ENCODE measurements around the gene AP1S1. TPM values are rescaled to one million over a fixed set of nuclear protein-coding genes. Genes with fewer than 3 reads are reported as not detected.

AP1S1 gene
- total and polyA plus RNA-seq, 9 of the 15 experiments (the other 6 are each of a cell fraction or from before 2014, with no cell fraction given), result 4.4 to 149 (median 89.4) TPM

DNA sequence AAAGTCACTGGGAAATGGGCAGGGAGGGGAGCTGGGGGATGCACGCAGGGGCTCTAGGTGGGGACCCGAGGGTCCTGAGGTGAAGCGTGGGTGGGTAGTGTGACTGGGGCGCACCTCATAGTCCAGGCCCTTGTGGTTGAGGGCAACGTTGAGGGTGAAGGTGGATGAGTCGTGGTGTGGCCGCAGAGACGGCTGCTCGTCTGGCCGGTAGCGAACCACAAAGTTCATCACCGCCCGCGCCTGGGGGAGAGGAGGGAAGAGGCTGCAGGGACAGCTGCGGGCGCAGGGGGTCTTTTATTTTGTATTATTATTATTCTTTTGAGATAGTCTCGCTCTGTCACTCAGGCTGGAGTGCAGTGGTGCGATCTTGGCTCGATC is 52.4 kb downstream of the AP1S1 start:
- in situ Hi-C loops (cut with MboI), result no loop called here
- TF ChIP-seq RBM34 (IDR thresholded peaks at IDR 0.05; ENCODE audit: borderline replicate concordance, insufficient read depth, low read length), result no peak
- TF ChIP-seq CAMTA2 (CRISPR knock-in tag; conservative IDR thresholded peaks at IDR 0.05), result no peak
- TF ChIP-seq RUNX1 (IDR thresholded peaks at IDR 0.05; ENCODE audit: low read depth), result no peak
- TF ChIP-seq, protein P1, sequence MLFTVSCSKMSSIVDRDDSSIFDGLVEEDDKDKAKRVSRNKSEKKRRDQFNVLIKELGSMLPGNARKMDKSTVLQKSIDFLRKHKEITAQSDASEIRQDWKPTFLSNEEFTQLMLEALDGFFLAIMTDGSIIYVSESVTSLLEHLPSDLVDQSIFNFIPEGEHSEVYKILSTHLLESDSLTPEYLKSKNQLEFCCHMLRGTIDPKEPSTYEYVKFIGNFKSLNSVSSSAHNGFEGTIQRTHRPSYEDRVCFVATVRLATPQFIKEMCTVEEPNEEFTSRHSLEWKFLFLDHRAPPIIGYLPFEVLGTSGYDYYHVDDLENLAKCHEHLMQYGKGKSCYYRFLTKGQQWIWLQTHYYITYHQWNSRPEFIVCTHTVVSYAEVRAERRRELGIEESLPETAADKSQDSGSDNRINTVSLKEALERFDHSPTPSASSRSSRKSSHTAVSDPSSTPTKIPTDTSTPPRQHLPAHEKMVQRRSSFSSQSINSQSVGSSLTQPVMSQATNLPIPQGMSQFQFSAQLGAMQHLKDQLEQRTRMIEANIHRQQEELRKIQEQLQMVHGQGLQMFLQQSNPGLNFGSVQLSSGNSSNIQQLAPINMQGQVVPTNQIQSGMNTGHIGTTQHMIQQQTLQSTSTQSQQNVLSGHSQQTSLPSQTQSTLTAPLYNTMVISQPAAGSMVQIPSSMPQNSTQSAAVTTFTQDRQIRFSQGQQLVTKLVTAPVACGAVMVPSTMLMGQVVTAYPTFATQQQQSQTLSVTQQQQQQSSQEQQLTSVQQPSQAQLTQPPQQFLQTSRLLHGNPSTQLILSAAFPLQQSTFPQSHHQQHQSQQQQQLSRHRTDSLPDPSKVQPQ (CRISPR knock-in tag; IDR thresholded peaks at IDR 0.05; ENCODE audit: borderline replicate concordance), result no peak
- TF ChIP-seq MCM7 (IDR thresholded peaks at IDR 0.05), result no peak
- no peak for TF ChIP-seq ZBTB26 (CRISPR knock-in tag; IDR thresholded peaks at IDR 0.05)
- no peak for TF ChIP-seq FOSL1 (tag; conservative IDR thresholded peaks at IDR 0.05)
- TF ChIP-seq MBD1 (CRISPR knock-in tag; IDR thresholded peaks at IDR 0.05), result no peak
- no peak for TF ChIP-seq ZNF124 (CRISPR knock-in tag; IDR thresholded peaks at IDR 0.05)
- TF ChIP-seq ZNF146 (CRISPR knock-in tag; IDR thresholded peaks at IDR 0.05; ENCODE audit: unreplicated experiment), result no peak
- TF ChIP-seq PHB2 (IDR thresholded peaks at IDR 0.05; ENCODE audit: low read depth), result no peak
- TF ChIP-seq ZNF76 (CRISPR knock-in tag; IDR thresholded peaks at IDR 0.05; ENCODE audit: borderline replicate concordance), result no peak
- TF ChIP-seq, protein P2, sequence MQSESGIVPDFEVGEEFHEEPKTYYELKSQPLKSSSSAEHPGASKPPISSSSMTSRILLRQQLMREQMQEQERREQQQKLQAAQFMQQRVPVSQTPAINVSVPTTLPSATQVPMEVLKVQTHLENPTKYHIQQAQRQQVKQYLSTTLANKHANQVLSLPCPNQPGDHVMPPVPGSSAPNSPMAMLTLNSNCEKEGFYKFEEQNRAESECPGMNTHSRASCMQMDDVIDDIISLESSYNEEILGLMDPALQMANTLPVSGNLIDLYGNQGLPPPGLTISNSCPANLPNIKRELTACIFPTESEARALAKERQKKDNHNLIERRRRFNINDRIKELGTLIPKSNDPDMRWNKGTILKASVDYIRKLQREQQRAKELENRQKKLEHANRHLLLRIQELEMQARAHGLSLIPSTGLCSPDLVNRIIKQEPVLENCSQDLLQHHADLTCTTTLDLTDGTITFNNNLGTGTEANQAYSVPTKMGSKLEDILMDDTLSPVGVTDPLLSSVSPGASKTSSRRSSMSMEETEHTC (IDR thresholded peaks at IDR 0.05), result no peak
- no peak for TF ChIP-seq SRSF7 (optimal IDR thresholded peaks at IDR 0.05; ENCODE audit: low read depth, low read length)

More for the DNA sequence above, 52.4 kb downstream of the AP1S1 start:
- 76% methylated on average over 7 of the region's 19 CpGs for WGBS (ENCODE audit: insufficient coverage, low coverage, missing lambda C conversion rate)
- no peak overlapping the region for H3K4me2 ChIP-seq (ENCODE audit: insufficient read depth, low read length)
- H3K27ac ChIP-seq (ENCODE audit: extremely low read depth, low read depth, low read length), result no peak overlapping the region
- H4K20me1 ChIP-seq (replicated peaks; ENCODE audit: control insufficient read depth, insufficient read depth, low read length), result no peaks in the 10 kb centered on the region
- no peaks in the 10 kb centered on the region for H3K79me2 ChIP-seq (ENCODE audit: control insufficient read depth, insufficient read depth, low read length)
- peak overlapping the region in 1 of 2 experiments; percentile 17; a peak in 1 of 4 replicates for H3K9ac ChIP-seq (ENCODE audit: insufficient read depth in 1 of 2, low read depth in 2 of 2, low read length in 2 of 2)
- DNase-seq (ENCODE audit: extremely low read depth in 1 of 4, low spot score in 3 of 4), result no peak
- H3K9me1 ChIP-seq (ENCODE audit: control insufficient read depth, insufficient read depth, low read length), result no peaks in the 10 kb centered on the region
- H3K4me3 ChIP-seq, result no peak overlapping the region
- no peak for FAIRE-seq
- intact Hi-C loops (cut with micrococcal nuclease), result no loop called here
- no peak for ATAC-seq
- no peak overlapping the region for H2AFZ ChIP-seq (ENCODE audit: low read depth, low read length)
- peaks cover 45% of the 10 kb centered on the region; the same call in 2 of the 3 replicates for H3K36me3 ChIP-seq (ENCODE audit: control insufficient read depth, insufficient read depth, low read length)
- no peaks in the 10 kb centered on the region for H3K9me3 ChIP-seq (replicated peaks; ENCODE audit: control insufficient read depth, insufficient read depth, low read depth, low read length)
- CTCF ChIA-PET (ENCODE audit: low intra/inter-chr PET ratio), result no interaction called here
- peaks cover 0 to 7% of the 10 kb centered on the region in 2 experiments; a peak in 1 of 5 replicates for H3K27me3 ChIP-seq (ENCODE audit: control insufficient read depth in 2 of 2, insufficient read depth in 2 of 2, low read length in 2 of 2)
- POLR2A ChIA-PET, result interaction anchor here (1.1 kb wide), 1 partner anchor 17 kb away, joined by 3 read pairs; no protein-coding TSS in a partner anchor
- peaks cover 0 to 33% of the 10 kb centered on the region in 2 experiments; a peak in 3 of 5 replicates for H3K4me1 ChIP-seq (replicated peaks in 1 of 2; ENCODE audit: control insufficient read depth in 2 of 2, insufficient read depth in 2 of 2, low read length in 2 of 2)
- BruUV-seq (replicated peaks), result no TSS peak
